Activated CD4-positive, CD25-positive, alpha-beta regulatory T cell treated with anti-CD3 and anti-CD28 coated beads, Interleukin-2, amount 50 U/mL, for 16 hours (primary cell): ENCODE results near the gene MYO18A.
"Not testable (repeated sequence)": the region's sequence is repeated elsewhere in the genome, so short reads cannot be mapped to it uniquely, and the experiment has no call there.

Experiments
- DNase-seq: peaks from one replicate; pipeline ENCODE4 v3.0.0-alpha.2; 2020; ENCODE audit warnings: low read depth, low spot score

The MYO18A gene

GRCh38 chr17:29102741-29103181, 77.4 kb downstream of the MYO18A start:
- no peak for DNase-seq

- no peak for DNase-seq
These were observed 78.2 kb downstream of the MYO18A start for GRCh38 chr17:29102046-29102445.

- no peak for DNase-seq
These were observed 79.9 kb downstream of the MYO18A start for GRCh38 chr17:29100296-29100695.

- no peak for DNase-seq
These were observed 80.7 kb downstream of the MYO18A start for GRCh38 chr17:29099527-29099926.

GRCh38 chr17:29096094-29096493, 84.1 kb downstream of the MYO18A start:
- no peak for DNase-seq

GRCh38 chr17:29095439-29095838, 84.8 kb downstream of the MYO18A start:
- no peak for DNase-seq

GRCh38 chr17:29094101-29094708, 86.0 kb downstream of the MYO18A start:
- DNase-seq, result no peak

GRCh38 chr17:29093090-29093871, 86.9 kb downstream of the MYO18A start:
- no peak for DNase-seq

GRCh38 chr17:29091606-29092289, 88.5 kb downstream of the MYO18A start:
- DNase-seq, result no peak

GRCh38 chr17:29090750-29091605, 89.2 kb downstream of the MYO18A start:
- DNase-seq, result no peak

- no peak for DNase-seq
These were observed 90.1 kb downstream of the MYO18A start for GRCh38 chr17:29090108-29090507.

GRCh38 chr17:29089601-29090044, 90.6 kb downstream of the MYO18A start:
- no peak for DNase-seq

- DNase-seq, result not testable (repeated sequence)
These were observed 91.4 kb downstream of the MYO18A start for GRCh38 chr17:29088782-29089181.

- no peak for DNase-seq
These were observed 93.4 kb downstream of the MYO18A start for GRCh38 chr17:29086628-29087332.

GRCh38 chr17:29085223-29085622, 95.0 kb downstream of the MYO18A start:
- DNase-seq, result no peak

GRCh38 chr17:29084541-29085146, 95.6 kb downstream of the MYO18A start:
- DNase-seq, result no peak

GRCh38 chr17:29080965-29081364, 99.2 kb downstream of the MYO18A start:
- DNase-seq, result no peak

GRCh38 chr17:29080323-29080722, 99.9 kb downstream of the MYO18A start:
- DNase-seq, result no peak

GRCh38 chr17:29079887-29080286, 100.3 kb downstream of the MYO18A start:
- no peak for DNase-seq

- DNase-seq, result no peak
These were observed 100.8 kb downstream of the MYO18A start for GRCh38 chr17:29079433-29079832.
